ENCODE measurements around the gene CAMTA1. TPM values are rescaled to one million over a fixed set of nuclear protein-coding genes. Genes with fewer than 3 reads are reported as not detected.
"Not testable (repeated sequence)": the region's sequence is repeated elsewhere in the genome, so short reads cannot be mapped to it uniquely, and the experiment has no call there.

CAMTA1 gene
- total RNA-seq, 1 donor from 2014 or later: 34.4 TPM

- ATAC-seq: no peak
These were observed 617.2 kb downstream of the CAMTA1 start for GRCh38 chr1:7402548-7402850.

GRCh38 chr1:7403265-7404045 is 618.2 kb downstream of the CAMTA1 start:
- ATAC-seq: no peak

GRCh38 chr1:7404046-7404742 is 618.9 kb downstream of the CAMTA1 start:
- no peak for ATAC-seq

GRCh38 chr1:7405844-7406500 is 620.7 kb downstream of the CAMTA1 start:
- ATAC-seq: no peak

GRCh38 chr1:7406641-7407543 is 621.6 kb downstream of the CAMTA1 start:
- ATAC-seq: no peak

GRCh38 chr1:7407544-7407895 is 622.3 kb downstream of the CAMTA1 start:
- no peak for ATAC-seq

GRCh38 chr1:7407980-7408770 is 622.9 kb downstream of the CAMTA1 start:
- ATAC-seq: no peak

- ATAC-seq: no peak
These were observed 623.5 kb downstream of the CAMTA1 start for GRCh38 chr1:7408771-7409150.

- ATAC-seq: no peak
These were observed 624.0 kb downstream of the CAMTA1 start for GRCh38 chr1:7409278-7409677.

- ATAC-seq: no peak
These were observed 624.9 kb downstream of the CAMTA1 start for GRCh38 chr1:7410156-7410555.

GRCh38 chr1:7417618-7418017 is 632.4 kb downstream of the CAMTA1 start:
- ATAC-seq: not testable (repeated sequence)

GRCh38 chr1:7418442-7419080 is 633.3 kb downstream of the CAMTA1 start:
- no peak for ATAC-seq

GRCh38 chr1:7420098-7420445 is 634.8 kb downstream of the CAMTA1 start:
- no peak for ATAC-seq

GRCh38 chr1:7420470-7421100 is 635.3 kb downstream of the CAMTA1 start:
- no peak for ATAC-seq

GRCh38 chr1:7421471-7422075 is 636.3 kb downstream of the CAMTA1 start:
- ATAC-seq: no peak

GRCh38 chr1:7422081-7422480 is 636.8 kb downstream of the CAMTA1 start:
- no peak for ATAC-seq

- ATAC-seq: no peak
These were observed 637.3 kb downstream of the CAMTA1 start for GRCh38 chr1:7422561-7422960.

- ATAC-seq: no peak
These were observed 637.7 kb downstream of the CAMTA1 start for GRCh38 chr1:7422966-7423365.

- ATAC-seq: no peak
These were observed 639.2 kb downstream of the CAMTA1 start for GRCh38 chr1:7424352-7424890.

- no peak for ATAC-seq
These were observed 640.0 kb downstream of the CAMTA1 start for GRCh38 chr1:7425229-7425628.
